Measurements from ENCODE around the gene MIB1. TPM values are rescaled to one million over a fixed set of nuclear protein-coding genes. Genes with fewer than 3 reads are reported as not detected.

MIB1 gene
- total and polyA plus RNA-seq, 2 donors = 14.0 to 103 TPM

DNA sequence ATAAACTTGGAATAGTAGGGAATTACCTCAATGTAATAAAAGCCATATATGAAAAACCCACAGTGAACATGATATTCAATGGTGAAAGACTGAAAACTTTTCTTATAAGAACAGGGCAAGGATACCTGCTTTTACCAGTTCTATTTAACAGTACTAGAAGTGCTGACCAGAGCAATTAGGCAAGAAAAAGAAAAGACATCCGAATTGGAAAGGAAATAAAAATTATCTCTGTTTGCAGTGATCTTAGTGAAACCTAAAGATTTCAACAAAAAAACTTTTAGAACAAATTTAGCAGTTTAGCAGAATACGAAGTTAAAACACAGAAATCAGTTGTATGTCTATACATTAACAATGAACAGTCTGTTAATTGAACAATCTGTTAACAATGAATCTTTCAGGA lies 69.1 kb downstream of the MIB1 start:
- DNase-seq (ENCODE audit: extremely low spot score) = no peak
- H3K36me3 ChIP-seq (ENCODE audit: insufficient read depth) = no peaks in the 10 kb centered on the region
- H3K4me1 ChIP-seq (ENCODE audit: insufficient read depth) = no peaks in the 10 kb centered on the region
- no peak overlapping the region for H3K27ac ChIP-seq (ENCODE audit: low read depth)
- no peak overlapping the region for H3K4me3 ChIP-seq (ENCODE audit: low read depth, low read length)
- WGBS = 95% methylated on average over 2 of the region's 2 CpGs

DNA sequence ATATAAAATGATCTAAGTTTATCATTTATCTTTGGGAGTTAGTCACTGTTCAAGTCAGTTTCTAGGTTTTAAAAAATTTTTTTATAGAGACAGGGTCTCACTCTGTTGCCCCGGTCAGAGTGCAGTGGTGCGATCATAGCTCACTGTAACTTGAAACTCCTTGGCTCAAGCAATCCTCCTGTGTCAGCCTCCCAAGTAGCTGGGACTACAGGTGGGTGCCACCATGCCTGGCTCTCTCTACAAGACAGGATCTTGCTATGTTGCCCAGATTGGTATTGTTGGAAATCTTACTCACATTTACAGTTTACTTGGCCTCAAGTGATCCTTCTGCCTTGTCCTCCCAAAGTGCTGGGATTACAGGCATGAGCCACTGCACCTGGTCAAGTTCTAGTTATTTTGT lies 74.5 kb downstream of the MIB1 start:
- Histone ChIP-seq H3K4me3 (ENCODE audit: low read depth, low read length) (no peak overlapping the region), H3K27ac (ENCODE audit: low read depth) (no peak overlapping the region), H3K36me3 (ENCODE audit: insufficient read depth) (no peaks in the 10 kb centered on the region), H3K4me1 (ENCODE audit: insufficient read depth) (no peaks in the 10 kb centered on the region)
- WGBS = 100% methylated on average over 2 of the region's 2 CpGs
- DNase-seq (ENCODE audit: extremely low spot score) = no peak

DNA sequence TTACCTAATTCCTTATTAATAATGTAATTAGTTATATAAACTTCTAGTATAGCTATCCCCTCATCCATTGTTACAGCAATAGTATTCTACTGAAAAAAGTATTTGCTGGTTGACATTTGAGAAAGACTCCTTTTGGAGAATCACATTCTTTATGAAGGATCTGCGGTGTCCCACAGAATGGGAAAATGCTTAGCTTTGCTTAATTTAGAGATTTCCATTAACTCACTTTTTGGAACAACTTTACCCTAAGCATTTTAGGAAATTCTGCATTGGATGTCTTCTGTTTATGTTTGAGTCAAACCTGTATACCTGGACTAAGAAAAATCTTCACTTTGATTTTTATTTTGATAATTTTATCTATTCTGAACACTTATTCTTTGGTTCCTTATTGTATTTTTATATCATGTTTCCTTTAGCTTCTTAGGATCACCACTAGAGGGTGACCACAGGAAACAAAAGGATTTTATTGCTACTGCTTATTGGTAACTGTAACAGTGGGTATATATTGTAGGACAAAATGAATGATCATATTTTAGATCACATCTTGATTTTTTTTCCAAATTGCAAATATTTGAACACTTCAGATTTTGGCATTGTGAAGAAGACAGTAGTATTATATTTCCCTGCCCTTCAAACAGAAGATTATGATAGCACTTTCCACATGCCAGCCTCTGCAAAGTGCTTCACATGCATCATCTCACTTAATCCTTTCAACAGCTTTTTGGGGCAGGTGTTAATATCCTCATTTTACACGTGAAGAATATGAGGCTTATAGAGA lies 79.6 kb downstream of the MIB1 start:
- no peak overlapping the region for H3K4me3 ChIP-seq (ENCODE audit: low read depth, low read length)
- no peaks in the 10 kb centered on the region for H3K36me3 ChIP-seq (ENCODE audit: insufficient read depth)
- DNase-seq (ENCODE audit: extremely low spot score) = no peak
- H3K27ac ChIP-seq (ENCODE audit: low read depth) = no peak overlapping the region
- no peaks in the 10 kb centered on the region for H3K4me1 ChIP-seq (ENCODE audit: insufficient read depth)
- 57% methylated on average over 2 of the region's 2 CpGs for WGBS

GRCh38 chr18:21820811-21821143 lies 80.2 kb downstream of the MIB1 start:
- WGBS = 90% methylated on average over 1 of the region's 1 CpG
- DNase-seq (ENCODE audit: extremely low spot score) = no peak
- Histone ChIP-seq H3K27ac (ENCODE audit: low read depth) (no peak overlapping the region), H3K4me1 (ENCODE audit: insufficient read depth) (no peaks in the 10 kb centered on the region), H3K4me3 (ENCODE audit: low read depth, low read length) (no peak overlapping the region), H3K36me3 (ENCODE audit: insufficient read depth) (no peaks in the 10 kb centered on the region)

GRCh38 chr18:21823848-21824247 lies 83.3 kb downstream of the MIB1 start:
- H3K4me1 ChIP-seq (ENCODE audit: insufficient read depth) = no peaks in the 10 kb centered on the region
- H3K27ac ChIP-seq (ENCODE audit: low read depth) = no peak overlapping the region

DNA sequence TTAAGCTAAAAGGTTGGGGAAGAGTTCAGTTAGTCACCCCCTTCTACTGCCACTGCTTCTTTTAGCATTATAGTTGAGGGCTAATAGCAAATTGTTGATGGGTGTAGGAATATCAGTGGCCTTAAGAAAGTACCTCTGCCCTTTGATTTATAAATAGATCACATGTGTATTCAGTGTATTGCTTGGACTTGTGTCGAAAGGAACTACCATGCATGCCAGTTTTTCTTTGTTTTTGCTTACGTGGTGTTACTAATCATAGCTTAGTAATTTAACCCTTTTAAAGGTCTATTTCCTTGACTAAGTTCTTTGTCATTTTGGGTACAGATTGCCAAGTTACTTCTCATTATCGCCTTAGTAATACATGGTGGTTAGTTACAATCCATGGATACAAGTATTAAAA lies 85.6 kb downstream of the MIB1 start:
- H3K36me3 ChIP-seq (ENCODE audit: insufficient read depth) = no peaks in the 10 kb centered on the region
- no peak overlapping the region for H3K27ac ChIP-seq (ENCODE audit: low read depth)
- H3K4me3 ChIP-seq (ENCODE audit: low read depth, low read length) = no peak overlapping the region
- 35% methylated on average over 3 of the region's 3 CpGs for WGBS
- no peak for DNase-seq (ENCODE audit: extremely low spot score)
- no peaks in the 10 kb centered on the region for H3K4me1 ChIP-seq (ENCODE audit: insufficient read depth)

More at GRCh38 chr18:21823848-21824247, 83.3 kb downstream of the MIB1 start:
- H3K36me3 ChIP-seq (ENCODE audit: insufficient read depth) = no peaks in the 10 kb centered on the region
- no peak for DNase-seq (ENCODE audit: extremely low spot score)
- 90% methylated on average over 3 of the region's 3 CpGs for WGBS
- H3K4me3 ChIP-seq (ENCODE audit: low read depth, low read length) = no peak overlapping the region

DNA sequence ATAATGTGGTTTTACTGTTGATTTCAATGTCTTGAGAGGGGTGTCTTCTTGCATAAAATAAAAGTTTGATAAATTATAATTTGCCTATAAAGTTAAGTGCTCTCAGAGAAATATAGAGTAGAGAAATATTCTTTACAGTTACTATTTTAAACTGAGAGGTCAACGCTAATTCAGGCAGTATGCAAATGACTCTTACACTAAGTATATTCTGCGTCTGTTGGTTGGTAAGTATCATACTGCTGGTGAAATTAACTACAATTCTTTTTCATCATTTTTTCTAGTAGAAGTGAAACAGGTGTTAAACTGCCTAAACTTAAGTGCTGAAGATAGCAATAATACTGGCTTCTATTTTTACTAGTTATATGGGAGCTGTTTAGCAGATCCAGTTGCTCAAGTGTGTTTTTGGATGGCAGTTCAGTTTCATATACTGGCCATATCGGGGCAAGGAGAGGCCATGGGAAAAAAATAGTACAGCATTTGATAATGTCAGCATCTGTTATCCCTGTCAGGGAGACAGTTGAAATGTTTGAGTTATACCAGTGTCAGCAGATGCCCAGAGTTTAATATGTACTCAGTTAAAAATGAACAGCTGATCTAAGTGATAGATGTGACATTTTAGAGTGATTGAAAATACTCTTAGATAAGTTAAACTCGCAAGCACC lies 86.2 kb downstream of the MIB1 start:
- no peaks in the 10 kb centered on the region for H3K4me1 ChIP-seq (ENCODE audit: insufficient read depth)
- H3K27ac ChIP-seq (ENCODE audit: low read depth) = no peak overlapping the region
- whole genome bisulfite sequencing = 65% methylated on average over 4 of the region's 4 CpGs
- H3K4me3 ChIP-seq (ENCODE audit: low read depth, low read length) = no peak overlapping the region
- DNase-seq (ENCODE audit: extremely low spot score) = no peak
- no peaks in the 10 kb centered on the region for H3K36me3 ChIP-seq (ENCODE audit: insufficient read depth)

- H3K4me3 ChIP-seq (ENCODE audit: low read depth, low read length) = peak overlapping the region; percentile 14
- H3K4me1 ChIP-seq (ENCODE audit: insufficient read depth) = no peaks in the 10 kb centered on the region
- DNase-seq (ENCODE audit: extremely low spot score) = no peak
- no peaks in the 10 kb centered on the region for H3K36me3 ChIP-seq (ENCODE audit: insufficient read depth)
- no peak overlapping the region for H3K27ac ChIP-seq (ENCODE audit: low read depth)
- 28% methylated on average over 3 of the region's 3 CpGs for WGBS
Observed at GRCh38 chr18:21830532-21830931, 89.9 kb downstream of the MIB1 start.

- WGBS = 20% methylated on average over 5 of the region's 5 CpGs
- peak; percentile 26 for DNase-seq (ENCODE audit: extremely low spot score)
- H3K4me3 ChIP-seq (ENCODE audit: low read depth, low read length) = no peak overlapping the region
- H3K27ac ChIP-seq (ENCODE audit: low read depth) = no peak overlapping the region
- H3K36me3 ChIP-seq (ENCODE audit: insufficient read depth) = no peaks in the 10 kb centered on the region
- no peaks in the 10 kb centered on the region for H3K4me1 ChIP-seq (ENCODE audit: insufficient read depth)
Observed at GRCh38 chr18:21831413-21831831, 90.8 kb downstream of the MIB1 start.

DNA sequence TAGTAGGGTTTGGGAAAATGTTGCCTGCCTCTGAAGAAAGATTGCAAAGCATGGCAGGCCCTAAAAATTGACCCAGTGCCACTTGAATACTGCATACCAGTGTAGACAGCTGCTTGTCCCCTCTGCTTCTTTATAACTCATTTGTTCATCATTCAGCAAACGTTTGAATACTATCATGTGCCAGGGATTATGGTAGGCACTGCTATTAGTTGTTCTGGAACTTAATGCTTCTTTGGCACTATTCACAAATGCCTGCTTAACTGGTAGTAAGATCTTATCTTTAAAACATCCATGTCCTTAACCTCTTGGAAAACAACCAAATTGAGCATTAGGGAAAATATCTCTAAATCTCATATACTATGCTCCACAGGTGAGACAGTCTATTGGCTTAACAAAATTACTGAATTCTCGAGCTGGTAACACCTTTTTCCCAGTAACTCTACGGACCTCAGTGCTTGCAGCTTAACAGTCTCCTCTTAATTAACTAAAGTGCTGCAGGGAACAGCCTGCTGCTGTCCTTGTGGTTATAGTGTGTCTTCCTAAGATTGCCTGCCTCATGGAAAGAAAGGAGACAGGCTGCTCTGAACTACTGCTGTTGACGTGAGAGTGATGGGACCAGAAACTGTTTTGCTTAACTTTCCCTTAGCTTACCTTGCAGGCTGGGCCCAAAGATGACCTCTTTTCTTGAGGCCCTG lies 93.2 kb downstream of the MIB1 start:
- 66% methylated on average over 4 of the region's 4 CpGs for WGBS
- no peaks in the 10 kb centered on the region for H3K4me1 ChIP-seq (ENCODE audit: insufficient read depth)
- H3K27ac ChIP-seq (ENCODE audit: low read depth) = no peak overlapping the region

GRCh38 chr18:21834299-21834660 lies 93.7 kb downstream of the MIB1 start:
- Histone ChIP-seq H3K27ac (ENCODE audit: low read depth) (no peak overlapping the region), H3K4me1 (ENCODE audit: insufficient read depth) (no peaks in the 10 kb centered on the region), H3K4me3 (ENCODE audit: low read depth, low read length) (no peak overlapping the region), H3K36me3 (ENCODE audit: insufficient read depth) (no peaks in the 10 kb centered on the region)
- 86% methylated on average over 3 of the region's 3 CpGs for WGBS
- no peak for DNase-seq (ENCODE audit: extremely low spot score)

More for the DNA sequence above, 93.2 kb downstream of the MIB1 start:
- no peak overlapping the region for H3K4me3 ChIP-seq (ENCODE audit: low read depth, low read length)
- no peaks in the 10 kb centered on the region for H3K36me3 ChIP-seq (ENCODE audit: insufficient read depth)
- no peak for DNase-seq (ENCODE audit: extremely low spot score)

- WGBS = 95% methylated on average over 1 of the region's 1 CpG
- Histone ChIP-seq H3K4me1 (ENCODE audit: insufficient read depth) (no peaks in the 10 kb centered on the region), H3K27ac (ENCODE audit: low read depth) (no peak overlapping the region), H3K36me3 (ENCODE audit: insufficient read depth) (peaks cover 2% of the 10 kb centered on the region), H3K4me3 (ENCODE audit: low read depth, low read length) (no peak overlapping the region)
- DNase-seq (ENCODE audit: extremely low spot score) = no peak
Observed at GRCh38 chr18:21841570-21841969, 101.0 kb downstream of the MIB1 start.

DNA sequence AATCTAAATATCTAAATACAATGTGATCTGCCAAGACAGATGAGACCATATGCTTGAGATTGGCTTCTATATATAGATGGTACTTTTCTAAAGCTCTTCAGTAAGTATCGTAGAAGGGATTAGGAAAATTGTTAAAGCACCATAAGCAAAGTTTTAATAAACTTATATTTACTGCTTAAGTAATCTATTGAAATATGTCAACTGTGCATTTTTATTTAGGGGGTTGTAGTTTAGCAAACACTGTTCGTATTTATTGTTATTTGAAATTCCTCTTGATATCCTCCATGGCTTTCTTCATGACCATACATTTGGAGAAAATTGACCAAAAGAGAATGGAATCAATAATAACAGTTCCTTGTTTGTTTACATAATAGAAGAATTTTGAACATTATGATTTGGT lies 102.7 kb downstream of the MIB1 start:
- no peak overlapping the region for H3K4me3 ChIP-seq (ENCODE audit: low read depth, low read length)
- no peak overlapping the region for H3K27ac ChIP-seq (ENCODE audit: low read depth)
- H3K4me1 ChIP-seq (ENCODE audit: insufficient read depth) = no peaks in the 10 kb centered on the region
- DNase-seq (ENCODE audit: extremely low spot score) = no peak
- WGBS = 90% methylated on average over 2 of the region's 2 CpGs
- H3K36me3 ChIP-seq (ENCODE audit: insufficient read depth) = peaks cover 2% of the 10 kb centered on the region

All from urinary bladder (tissue), 4 donors.